Thyroid gland (tissue), 4 donors: ENCODE results near the gene PDE4B.

Source experiments
- CTCF ChIP-seq, 6 experiments: fragments of 200-600 bp in 3 of 6; fragments of 450-650 bp in 3 of 6; sonication (generic) in 3 of 6; IDR thresholded peaks; one replicate each; pipeline ENCODE4 v1.5.1; 2016 to 2019; ENCODE audit warnings: antibody characterized with exemption in 6 of 6, mild to moderate bottlenecking in 2 of 6, inconsistent platforms in 1 of 6, moderate library complexity in 1 of 6
- POLR2A ChIP-seq, 2 donors: fragments of 450-650 bp; IDR thresholded peaks; one replicate each; pipeline ENCODE4 v1.6.1; 2017; ENCODE audit warnings: antibody characterized with exemption in 2 of 2, mild to moderate bottlenecking in 2 of 2, moderate library complexity in 1 of 2

GRCh38 chr1:66269222-66269621 lies 476.5 kb downstream of the PDE4B start:
- TF ChIP-seq CTCF (IDR thresholded peaks at IDR 0.05) (no peak), POLR2A (IDR thresholded peaks at IDR 0.05) (no peak)
